Subcutaneous abdominal adipose tissue (tissue), 5 donors: ENCODE data around the gene ZNF365.

ENCODE experiments used
- H3K27ac ChIP-seq: one replicate; pipeline ENCODE4 v1.7.0; 2013; ENCODE audit warnings: low read depth, mild to moderate bottlenecking, inconsistent platforms, low read length, moderate library complexity
- H3K27me3 ChIP-seq, 5 donors: one replicate each; pipeline ENCODE4 v1.7.0; 2013; ENCODE audit warnings: low read length in 5 of 5, inconsistent platforms in 1 of 5; ENCODE audit not compliant: control insufficient read depth in 5 of 5, insufficient read depth in 4 of 5
- H3K36me3 ChIP-seq, 5 donors: one replicate each; pipeline ENCODE4 v1.7.0; 2013; ENCODE audit warnings: low read length in 5 of 5; ENCODE audit not compliant: control insufficient read depth in 5 of 5, insufficient read depth in 5 of 5
- H3K4me1 ChIP-seq, 5 donors: one replicate each; pipeline ENCODE4 v1.7.0; 2013; ENCODE audit warnings: low read length in 5 of 5, mild to moderate bottlenecking in 3 of 5, moderate library complexity in 1 of 5; ENCODE audit not compliant: control insufficient read depth in 5 of 5, insufficient read depth in 5 of 5
- H3K4me3 ChIP-seq, 5 donors: one replicate each; pipeline ENCODE4 v1.7.0; 2013; ENCODE audit warnings: low read length in 5 of 5, low read depth in 1 of 5
- H3K9ac ChIP-seq, 5 donors: one replicate each; pipeline ENCODE4 v1.7.0; 2013; ENCODE audit warnings: low read length in 5 of 5, mild to moderate bottlenecking in 4 of 5, moderate library complexity in 3 of 5
- H3K9me3 ChIP-seq, 5 donors: one replicate each; pipeline ENCODE4 v1.7.0; 2013; ENCODE audit warnings: low read length in 5 of 5; ENCODE audit not compliant: control insufficient read depth in 5 of 5
- donor health status: healthy.
- donor health status: healthy.
- donor health status: healthy.
- donor health status: healthy.
- donor health status: healthy.

The ZNF365 gene

GRCh38 chr10:62373995-62374861 lies at the start of gene ZNF365:
ZNF365 (plus strand) TSS chr10:62374369; CDS start chr10:62376194, 1,825 bp downstream.
- Histone ChIP-seq H3K27ac (no peak within 1 kb of the TSS), H3K36me3 (no peaks in the 10 kb centered on the region), H3K27me3 (peaks cover 2 to 18% (median 7%) of the 10 kb centered on the region in 5 donors), H3K4me1 (peaks cover 0 to 12% (median 11%) of the 10 kb centered on the region in 5 donors), H3K9ac (no peak within 1 kb of the TSS), H3K9me3 (no peaks in the 10 kb centered on the region), H3K4me3 (peak within 1 kb of the TSS; percentile 39 to 61 (median 49))

GRCh38 chr10:62326176-62326575 lies 48.0 kb upstream of the ZNF365 start:
- Histone ChIP-seq H3K9me3 (peaks cover 0 to 4% (median 0%) of the 10 kb centered on the region in 5 donors), H3K4me3 (no peak overlapping the region), H3K27me3 (no peaks in the 10 kb centered on the region), H3K4me1 (no peaks in the 10 kb centered on the region), H3K9ac (no peak overlapping the region), H3K36me3 (no peaks in the 10 kb centered on the region), H3K27ac (no peak overlapping the region)

- no peaks in the 10 kb centered on the region for H3K36me3 ChIP-seq
- no peaks in the 10 kb centered on the region for H3K27me3 ChIP-seq
These were observed 46.3 kb upstream of the ZNF365 start for GRCh38 chr10:62327885-62328284.

GRCh38 chr10:62330213-62330612 lies 44.0 kb upstream of the ZNF365 start:
- Histone ChIP-seq H3K36me3 (no peaks in the 10 kb centered on the region), H3K27ac (no peak overlapping the region), H3K4me3 (no peak overlapping the region), H3K9me3 (peaks cover 0 to 5% (median 0%) of the 10 kb centered on the region in 5 donors), H3K27me3 (no peaks in the 10 kb centered on the region), H3K9ac (no peak overlapping the region), H3K4me1 (no peaks in the 10 kb centered on the region)

More at GRCh38 chr10:62327885-62328284, 46.3 kb upstream of the ZNF365 start:
- H3K27ac ChIP-seq, result no peak overlapping the region
- H3K4me3 ChIP-seq, result no peak overlapping the region
- H3K9me3 ChIP-seq, result peaks cover 0 to 9% (median 0%) of the 10 kb centered on the region in 5 donors
- no peak overlapping the region for H3K9ac ChIP-seq
- H3K4me1 ChIP-seq, result no peaks in the 10 kb centered on the region

GRCh38 chr10:62332406-62332805 lies 41.8 kb upstream of the ZNF365 start:
- Histone ChIP-seq H3K27ac (no peak overlapping the region), H3K27me3 (no peaks in the 10 kb centered on the region)

GRCh38 chr10:62333135-62333889 lies 40.9 kb upstream of the ZNF365 start:
- Histone ChIP-seq H3K27me3 (no peaks in the 10 kb centered on the region), H3K9ac (no peak overlapping the region), H3K4me1 (no peaks in the 10 kb centered on the region), H3K4me3 (no peak overlapping the region), H3K36me3 (no peaks in the 10 kb centered on the region), H3K27ac (no peak overlapping the region), H3K9me3 (peaks cover 0 to 5% (median 0%) of the 10 kb centered on the region in 5 donors)

More at GRCh38 chr10:62332406-62332805, 41.8 kb upstream of the ZNF365 start:
- H3K9ac ChIP-seq, result no peak overlapping the region
- peaks cover 0 to 5% (median 0%) of the 10 kb centered on the region in 5 donors for H3K9me3 ChIP-seq
- no peak overlapping the region for H3K4me3 ChIP-seq
- no peaks in the 10 kb centered on the region for H3K4me1 ChIP-seq
- no peaks in the 10 kb centered on the region for H3K36me3 ChIP-seq

GRCh38 chr10:62333988-62334682 lies 40.0 kb upstream of the ZNF365 start:
- Histone ChIP-seq H3K4me1 (no peaks in the 10 kb centered on the region), H3K27me3 (no peaks in the 10 kb centered on the region), H3K9ac (no peak overlapping the region), H3K9me3 (peaks cover 0 to 5% (median 0%) of the 10 kb centered on the region in 5 donors), H3K27ac (no peak overlapping the region), H3K36me3 (no peaks in the 10 kb centered on the region), H3K4me3 (no peak overlapping the region)

- H3K9me3 ChIP-seq, result peaks cover 0 to 9% (median 0%) of the 10 kb centered on the region in 5 donors
- no peak overlapping the region for H3K9ac ChIP-seq
- H3K27me3 ChIP-seq, result no peaks in the 10 kb centered on the region
- no peaks in the 10 kb centered on the region for H3K36me3 ChIP-seq
- H3K4me3 ChIP-seq, result no peak overlapping the region
- no peak overlapping the region for H3K27ac ChIP-seq
- no peaks in the 10 kb centered on the region for H3K4me1 ChIP-seq
These were observed 38.8 kb upstream of the ZNF365 start for GRCh38 chr10:62335326-62335725.

- no peaks in the 10 kb centered on the region for H3K27me3 ChIP-seq
- H3K36me3 ChIP-seq, result no peaks in the 10 kb centered on the region
- H3K27ac ChIP-seq, result no peak overlapping the region
- no peak overlapping the region for H3K9ac ChIP-seq
- H3K4me3 ChIP-seq, result no peak overlapping the region
- peaks cover 0 to 16% (median 0%) of the 10 kb centered on the region in 5 donors for H3K9me3 ChIP-seq
- no peaks in the 10 kb centered on the region for H3K4me1 ChIP-seq
These were observed 37.8 kb upstream of the ZNF365 start for GRCh38 chr10:62336404-62336803.
